GM19328 (cell line): ENCODE measurements around the gene SEC16B.

Experiments
- ATAC-seq: cut with Tn5 transposase; IDR thresholded peaks from one replicate; pipeline ENCODE4 v1.9.1; 2021; ENCODE audit warnings: mild to moderate bottlenecking, moderate library complexity; ENCODE audit not compliant: unreplicated experiment

The SEC16B gene

DNA sequence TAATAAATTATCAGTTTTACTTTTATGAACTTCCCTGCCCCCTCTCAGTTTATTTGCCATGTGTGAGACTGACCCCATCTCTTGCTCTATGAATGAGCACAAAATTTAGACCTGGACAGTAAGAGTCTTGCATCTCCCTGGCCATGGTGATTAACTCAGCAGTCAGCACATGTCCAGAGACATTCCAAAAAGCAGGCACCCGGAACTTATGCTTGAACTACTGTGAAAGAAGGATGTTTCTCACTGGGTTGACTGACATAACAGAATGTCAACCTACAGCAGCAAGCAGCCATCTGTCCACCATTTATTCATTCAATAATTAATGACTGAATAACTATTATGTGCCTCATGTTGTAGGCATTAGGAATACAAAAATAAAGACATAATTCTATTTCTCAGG lies 11.3 kb upstream of the SEC16B start:
- no peak for ATAC-seq

DNA sequence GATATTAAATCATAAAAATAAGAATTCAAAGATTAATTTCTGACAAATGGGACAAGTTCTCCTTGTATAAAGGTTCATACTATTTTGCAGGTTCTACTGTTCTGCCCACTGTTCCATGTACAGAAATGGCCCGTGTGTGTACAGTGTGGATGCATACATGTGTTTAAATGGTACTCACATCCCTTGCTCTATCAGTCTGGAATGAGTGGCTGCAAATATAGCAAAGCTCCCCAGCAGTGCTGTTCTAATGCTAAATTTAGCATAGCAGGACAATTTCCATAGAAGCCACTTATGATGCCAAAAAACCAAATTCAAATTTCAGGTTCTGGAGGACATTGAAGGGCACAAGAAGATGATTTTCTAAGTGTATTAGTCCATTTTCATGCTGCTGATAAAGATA lies 9.4 kb upstream of the SEC16B start:
- ATAC-seq = no peak

DNA sequence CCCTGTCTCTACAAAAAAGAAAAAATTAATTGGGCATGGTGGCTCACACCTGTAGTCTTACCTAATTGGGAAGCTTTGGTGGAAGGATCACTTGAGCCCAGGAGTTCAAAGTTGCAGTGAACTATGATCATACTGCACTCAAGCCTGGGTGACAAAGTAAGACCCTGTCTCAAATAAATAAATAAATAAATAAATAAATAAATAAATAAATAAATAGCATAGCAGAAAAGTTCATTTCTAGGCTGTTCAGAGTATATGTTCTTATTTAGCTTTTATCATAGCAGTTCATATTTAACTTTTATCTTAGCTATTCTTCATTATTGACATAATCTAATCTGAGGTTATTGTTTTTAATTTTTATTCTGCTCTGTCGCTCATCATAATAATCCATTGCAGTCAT lies 8.7 kb upstream of the SEC16B start:
- no peak for ATAC-seq

DNA sequence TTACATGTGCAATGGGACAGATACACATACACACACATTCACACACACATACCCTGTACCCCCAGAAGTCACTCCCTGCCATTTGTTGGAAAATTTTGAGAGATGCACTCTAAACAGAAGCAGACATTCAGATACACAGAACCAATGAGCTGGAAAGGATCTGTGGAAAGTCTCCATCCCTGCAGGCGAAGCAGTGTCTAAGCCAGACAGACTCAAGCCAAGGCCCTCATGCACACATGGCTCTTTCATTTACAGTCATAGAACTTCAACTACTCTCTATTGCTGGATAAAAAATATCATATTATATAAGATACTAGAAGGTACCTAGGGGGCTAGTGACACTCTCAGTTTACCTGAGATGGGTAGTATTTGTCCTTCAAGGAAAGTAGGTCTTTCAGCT lies 7.3 kb upstream of the SEC16B start:
- ATAC-seq = no peak

DNA sequence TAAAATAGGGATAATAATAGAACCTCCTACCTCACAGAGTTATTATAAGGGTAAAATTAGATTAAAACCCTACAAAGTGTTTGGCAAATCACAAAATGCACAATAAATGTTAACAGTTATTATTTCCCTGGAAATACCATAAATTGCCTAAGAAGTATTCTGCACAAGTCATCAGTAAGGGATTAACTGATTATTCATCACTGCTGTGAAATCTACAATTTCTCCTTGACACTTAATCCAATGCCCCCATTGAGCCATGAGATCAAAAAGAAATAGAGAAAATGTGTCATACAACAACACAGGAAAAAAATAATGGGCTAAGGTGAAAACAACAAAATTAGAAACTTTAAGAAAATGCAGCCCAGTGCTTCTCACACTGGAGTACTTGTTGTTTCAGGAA lies 6.7 kb upstream of the SEC16B start:
- ATAC-seq = no peak

DNA sequence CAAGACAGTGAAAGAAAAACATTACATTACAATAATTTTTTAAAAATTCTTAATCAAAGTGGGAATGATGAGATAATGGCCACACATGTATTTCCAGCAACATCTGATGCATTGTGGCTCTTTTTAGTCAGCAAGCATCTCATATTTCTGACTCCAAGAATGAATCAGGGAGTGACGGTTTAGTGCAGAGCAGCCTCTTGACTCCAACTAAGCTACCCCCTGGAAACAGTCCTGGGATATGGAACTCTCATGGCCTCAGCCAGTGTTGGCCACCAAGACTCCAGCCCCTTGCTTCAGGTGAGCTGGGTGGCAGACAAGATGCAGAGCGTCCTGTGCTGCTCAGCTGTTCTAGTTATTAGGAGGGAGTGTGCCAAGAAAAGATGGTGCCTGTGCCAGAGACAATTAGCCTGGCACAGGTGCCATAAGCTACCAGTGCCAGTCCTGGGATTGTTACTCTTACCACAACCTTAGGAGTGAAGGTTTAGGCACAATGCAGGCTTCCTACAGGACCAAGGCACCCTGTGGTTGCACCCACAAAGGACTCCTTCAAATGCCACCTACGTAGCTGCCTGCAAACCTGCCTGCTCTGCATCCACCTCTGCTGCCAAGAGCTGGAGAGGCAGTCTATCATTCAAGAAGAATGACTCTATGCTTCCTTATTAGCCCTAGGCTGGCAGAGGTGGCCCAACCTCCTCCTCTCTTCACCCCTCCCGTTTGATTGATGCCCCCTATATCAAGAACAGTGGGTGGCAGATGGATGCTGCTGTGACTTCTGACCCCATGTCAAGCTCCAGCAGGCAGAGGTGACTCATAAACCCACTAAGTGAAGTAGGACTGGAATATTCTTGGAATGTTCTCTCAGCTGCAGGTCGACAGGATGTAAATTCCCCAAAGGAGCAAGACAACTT lies 6.0 kb upstream of the SEC16B start:
- ATAC-seq = no peak

DNA sequence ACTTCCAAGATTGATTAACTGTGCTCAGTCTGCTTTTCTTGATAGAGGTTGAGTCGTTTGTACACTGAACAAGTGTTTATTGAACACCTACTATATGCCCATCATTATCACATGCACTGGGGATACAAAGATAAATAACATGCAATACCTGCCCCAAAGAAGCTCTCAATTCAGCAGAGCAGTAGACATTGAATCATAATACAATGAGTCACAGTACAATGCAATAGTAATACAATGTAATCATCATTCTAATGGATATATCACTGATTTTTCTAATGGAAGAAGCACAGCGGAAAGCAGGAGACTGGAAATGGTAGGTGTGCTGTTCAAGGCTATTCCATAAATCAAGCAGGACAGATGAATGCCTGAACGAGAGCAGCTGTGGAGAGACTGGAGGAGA lies 3.7 kb upstream of the SEC16B start:
- ATAC-seq = no peak

DNA sequence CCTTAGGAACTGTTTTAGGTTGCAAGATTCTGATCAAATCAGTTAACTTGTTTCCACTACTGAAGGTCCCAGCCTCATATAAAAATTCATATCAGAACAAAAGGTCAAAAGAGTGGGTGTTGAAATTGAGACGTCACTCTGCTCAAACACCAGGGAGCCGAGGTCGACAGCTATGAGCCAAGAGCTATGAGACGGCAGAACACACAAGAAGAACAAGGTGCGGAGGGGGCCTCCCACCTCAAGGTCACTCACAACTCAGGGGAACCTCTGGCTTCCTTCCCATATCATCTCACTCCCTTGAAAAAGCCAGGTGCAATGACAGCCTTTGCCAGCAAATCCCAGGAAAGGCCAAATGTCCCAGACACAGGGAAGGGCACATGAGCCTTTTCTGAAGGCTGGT lies 749 bp downstream of the SEC16B start:
- no peak for ATAC-seq

DNA sequence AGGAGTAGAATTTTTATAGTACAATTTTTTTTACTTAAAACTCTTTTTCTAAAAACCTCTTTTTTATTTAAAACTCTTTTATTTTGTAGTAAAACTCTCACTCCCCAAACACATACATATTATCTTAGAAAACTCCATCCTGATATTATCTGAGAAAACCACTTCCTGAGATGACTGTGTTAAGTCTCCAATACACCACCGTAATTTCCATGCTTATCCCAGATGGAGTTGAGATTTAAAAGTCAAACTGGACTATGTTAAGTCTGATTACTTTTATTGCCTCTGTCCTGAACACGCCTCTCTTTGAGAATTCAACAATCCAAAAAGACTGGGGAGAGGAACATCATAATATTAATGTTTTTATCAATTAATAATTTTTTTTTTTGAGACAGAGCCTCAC lies 3.7 kb downstream of the SEC16B start:
- ATAC-seq = no peak

DNA sequence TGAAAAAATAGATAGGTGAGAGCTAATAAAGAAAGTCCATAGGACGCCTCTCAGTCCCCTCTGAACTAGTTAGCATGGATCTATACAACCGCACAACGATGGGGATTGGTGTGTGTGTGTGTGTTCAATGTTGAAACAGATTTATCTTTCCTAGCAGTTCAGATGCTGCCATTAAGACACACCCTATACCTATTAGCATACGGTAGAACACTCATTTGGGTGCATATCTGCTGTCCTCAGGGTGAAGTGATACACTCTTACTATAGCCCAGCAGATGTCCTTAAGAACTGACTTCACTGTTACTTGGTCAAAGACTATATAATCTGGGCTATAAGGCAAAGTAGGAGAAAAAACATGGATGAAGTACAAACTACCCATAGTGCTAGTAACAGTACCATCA lies 4.6 kb downstream of the SEC16B start:
- no peak for ATAC-seq

DNA sequence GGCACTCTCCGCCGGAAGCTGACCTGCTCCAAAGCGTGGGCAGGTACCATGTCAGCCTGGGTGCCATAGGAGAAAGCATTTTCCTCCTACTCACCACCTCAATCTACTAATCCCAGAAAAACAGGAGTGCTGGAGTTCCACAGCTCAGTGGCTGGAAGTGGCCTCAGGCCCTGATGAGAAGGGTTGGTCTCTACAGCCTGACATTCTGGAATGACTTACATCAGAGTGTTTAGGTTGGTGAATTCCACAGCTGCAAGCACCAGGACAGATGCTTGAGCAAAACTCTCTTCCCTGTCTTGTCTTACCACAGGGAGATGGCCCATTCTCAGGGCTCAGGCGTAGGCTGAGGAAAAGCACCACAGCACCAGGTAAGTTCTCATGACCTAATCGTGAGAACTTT lies 5.5 kb downstream of the SEC16B start:
- ATAC-seq = no peak

DNA sequence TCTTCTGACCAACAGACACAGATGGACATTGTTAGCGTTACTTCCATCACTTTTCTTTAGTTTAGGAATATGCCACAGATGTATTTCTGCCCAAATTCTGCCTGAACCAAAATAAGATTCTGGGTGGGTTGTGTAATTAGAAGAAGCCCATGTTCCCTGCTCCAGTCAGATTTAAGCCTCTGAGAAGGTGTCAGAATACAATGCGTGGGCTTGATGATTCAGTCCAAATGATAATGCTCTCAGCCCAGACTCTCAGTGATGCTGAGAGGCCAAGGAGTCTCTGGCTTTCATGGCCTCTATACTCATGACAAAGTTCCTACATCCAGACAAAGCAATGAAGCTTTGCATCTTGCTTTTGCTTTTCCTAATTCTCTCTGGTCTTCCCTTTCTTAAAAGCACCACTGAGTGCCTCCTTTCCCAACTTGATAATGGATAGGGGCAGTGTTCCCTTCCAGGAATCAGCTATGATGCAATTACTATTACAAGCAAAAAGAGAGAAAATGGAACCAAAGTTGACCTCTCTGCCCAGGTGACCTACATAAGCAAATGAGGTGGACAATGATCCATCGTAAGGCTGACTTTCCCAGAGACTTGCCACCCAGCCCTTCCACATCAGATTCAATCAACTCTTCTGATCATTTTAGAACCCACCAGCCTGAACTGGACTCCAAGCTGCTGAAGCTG lies 8.8 kb downstream of the SEC16B start:
- no peak for ATAC-seq

DNA sequence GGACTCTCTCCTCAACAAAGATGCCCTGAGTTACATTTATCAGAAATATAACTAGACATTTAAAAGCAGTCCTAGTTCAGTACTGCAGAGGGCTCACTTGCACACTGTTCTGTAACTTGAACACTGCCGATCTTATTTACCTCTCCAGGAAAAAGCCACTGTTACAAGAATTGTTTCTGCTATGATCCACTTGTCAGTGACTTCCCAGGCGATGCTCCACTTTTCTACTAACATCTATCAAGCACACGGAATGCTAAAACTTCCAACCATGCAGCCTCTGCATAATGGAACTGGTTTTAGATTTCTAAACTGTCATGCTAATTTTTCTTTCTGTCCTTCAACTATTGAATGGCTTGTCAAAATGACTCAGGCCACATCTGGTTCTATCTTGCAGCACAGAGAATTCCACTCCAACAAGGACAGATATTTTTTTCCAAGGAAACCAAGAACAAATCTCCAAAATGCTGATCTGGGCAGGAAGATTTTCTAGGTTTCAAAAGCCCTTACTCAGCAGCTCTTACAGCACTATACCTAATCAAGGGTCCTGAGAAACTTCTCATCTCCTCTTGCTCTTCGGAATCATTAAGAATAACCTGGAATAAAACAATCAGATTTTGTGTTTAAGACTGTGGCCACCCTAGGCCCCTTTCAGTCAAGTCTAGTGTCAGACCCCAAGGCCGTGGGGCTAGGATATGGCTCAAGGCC lies 9.9 kb downstream of the SEC16B start:
- no peak for ATAC-seq

DNA sequence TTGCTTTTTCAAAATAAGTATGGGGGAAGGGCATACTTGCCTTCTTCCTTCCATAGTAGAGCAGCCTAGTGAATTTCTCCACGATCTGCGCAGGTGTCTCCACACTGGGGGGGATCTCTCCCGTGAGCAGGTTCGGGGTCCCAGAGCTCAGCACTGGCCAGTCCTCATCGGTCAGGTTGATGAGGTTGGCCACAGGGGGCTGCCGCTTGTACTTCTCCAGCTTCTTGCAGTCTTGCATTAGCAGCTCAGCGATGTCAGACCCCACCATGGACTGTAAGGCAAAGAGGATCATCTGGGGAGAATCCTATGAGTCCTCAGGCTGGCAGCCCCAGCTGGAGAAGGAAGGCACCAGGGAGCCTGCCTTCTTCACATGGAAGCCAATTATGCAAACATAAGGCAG lies 11.8 kb downstream of the SEC16B start:
- ATAC-seq = no peak

DNA sequence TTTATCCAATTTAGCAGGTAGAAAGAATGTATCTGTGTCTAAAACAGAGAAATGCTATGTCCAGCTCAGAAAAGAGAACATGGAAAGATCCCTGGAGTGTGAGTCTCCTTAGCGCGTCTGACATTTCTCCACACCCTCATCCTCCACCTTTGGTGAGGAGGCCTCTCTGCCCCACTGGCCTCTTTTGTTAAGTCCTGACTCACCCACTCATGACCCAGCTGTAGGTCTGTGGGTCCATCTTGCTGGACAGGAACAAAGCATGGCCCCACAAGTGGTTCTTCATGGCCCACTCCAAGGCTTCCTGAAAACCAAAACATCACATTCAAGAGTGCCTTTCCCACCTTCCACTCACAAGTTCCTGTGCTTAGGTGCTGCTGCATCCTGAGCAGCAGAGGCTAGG lies 15.8 kb downstream of the SEC16B start:
- ATAC-seq = no peak

DNA sequence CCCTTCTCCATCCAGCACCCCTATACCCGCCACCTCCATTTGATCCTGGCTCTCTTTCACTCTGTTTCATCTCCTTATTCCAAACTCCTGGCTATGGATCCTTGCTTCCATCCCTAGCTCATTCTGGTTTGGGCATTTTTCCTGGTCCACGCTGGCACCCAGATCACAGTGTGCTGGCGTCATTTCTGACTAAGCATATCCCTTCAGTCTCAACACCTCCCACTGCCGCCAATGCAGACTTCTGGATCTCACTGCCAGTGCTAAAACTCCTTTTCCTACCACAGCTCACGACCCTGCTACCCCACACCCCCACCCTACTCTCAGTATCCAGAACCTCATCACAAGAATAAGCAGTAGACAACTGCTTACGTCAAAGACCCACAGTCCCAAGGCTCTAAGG lies 16.3 kb downstream of the SEC16B start:
- ATAC-seq = no peak

DNA sequence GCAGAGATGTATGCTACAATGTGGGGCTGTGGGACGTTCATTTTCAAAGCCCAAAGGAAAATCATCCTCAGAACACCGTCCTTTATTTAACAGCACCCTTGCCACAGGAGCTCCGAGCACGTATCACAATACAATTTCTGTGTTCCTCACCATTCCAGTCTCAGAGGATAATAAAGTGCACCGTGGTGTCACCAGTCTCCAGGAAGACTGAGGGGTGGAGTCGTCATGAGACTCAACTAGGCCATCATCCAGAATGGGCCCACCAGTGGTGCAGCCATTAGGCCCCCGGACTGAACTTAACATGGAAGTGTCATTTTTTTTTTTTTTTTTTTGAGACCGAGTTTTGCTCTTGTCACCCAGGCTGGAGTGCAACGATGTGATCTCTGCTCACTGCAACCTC lies 17.2 kb downstream of the SEC16B start:
- no peak for ATAC-seq

DNA sequence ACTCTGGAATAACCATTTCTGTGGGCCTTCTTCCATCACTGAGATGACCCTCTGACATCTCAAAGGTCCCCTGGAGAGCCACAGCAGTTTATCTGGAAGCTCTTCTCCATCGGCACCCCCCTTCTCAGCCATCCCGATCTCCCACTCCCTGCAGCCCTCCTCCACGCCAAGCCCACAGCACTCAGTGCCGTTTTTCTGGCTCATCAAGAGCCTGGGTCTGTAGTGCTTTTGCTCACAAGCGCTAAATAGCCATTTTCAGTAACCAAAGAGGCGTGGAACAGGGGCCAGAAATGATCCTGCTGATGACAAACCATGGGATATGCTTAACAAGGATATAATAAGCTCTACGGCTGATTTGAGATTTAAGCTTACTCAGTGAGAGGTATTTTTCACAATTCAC lies 17.6 kb downstream of the SEC16B start:
- no peak for ATAC-seq

DNA sequence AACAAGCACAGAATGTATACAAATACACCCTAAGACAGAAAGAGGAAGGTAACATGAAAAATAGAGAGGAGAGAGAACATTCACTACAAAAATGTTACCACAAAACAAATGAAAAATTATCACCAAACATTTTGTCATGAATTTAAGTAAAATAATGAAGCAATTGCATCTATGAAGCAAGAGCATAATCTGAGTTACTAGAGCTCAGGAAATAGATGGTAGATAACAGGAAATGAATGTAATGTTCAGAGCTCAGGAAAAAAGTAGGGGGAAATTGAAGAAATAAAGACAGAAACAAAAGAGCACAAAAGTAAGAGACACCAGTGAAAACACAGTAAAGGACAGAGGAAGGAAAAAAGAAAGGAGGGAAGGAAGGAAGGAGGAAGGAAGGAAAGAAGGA lies 19.4 kb downstream of the SEC16B start:
- no peak for ATAC-seq

DNA sequence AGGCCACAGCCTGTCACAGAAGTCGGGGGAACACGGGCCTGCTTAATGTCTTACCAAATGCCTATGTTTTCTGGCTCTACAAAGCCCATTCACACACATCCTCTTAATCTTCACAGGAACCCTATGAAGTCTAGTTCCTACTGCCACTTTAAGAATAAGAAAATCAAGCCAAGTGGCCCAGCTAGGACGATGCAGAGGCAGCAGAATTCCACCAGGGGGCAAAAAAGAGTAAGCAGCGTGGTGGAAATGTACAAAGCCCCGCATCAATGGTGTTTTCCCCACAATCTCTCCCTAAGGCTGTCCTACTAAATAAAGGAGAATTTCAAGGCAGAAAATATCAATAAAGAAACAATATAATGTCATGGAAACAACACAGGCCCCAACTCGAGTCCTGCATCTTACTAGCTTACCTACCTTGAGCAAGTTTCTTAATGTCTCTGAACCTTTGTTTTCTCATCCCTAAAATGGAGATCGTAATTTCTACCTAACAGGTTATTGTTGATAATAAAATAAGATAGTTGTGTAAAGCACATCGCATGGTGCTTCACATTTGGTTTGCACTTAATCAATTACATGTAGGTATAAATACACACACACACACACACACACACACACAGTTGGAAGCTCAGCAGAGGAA lies 21.4 kb downstream of the SEC16B start:
- ATAC-seq = peak; percentile 65

DNA sequence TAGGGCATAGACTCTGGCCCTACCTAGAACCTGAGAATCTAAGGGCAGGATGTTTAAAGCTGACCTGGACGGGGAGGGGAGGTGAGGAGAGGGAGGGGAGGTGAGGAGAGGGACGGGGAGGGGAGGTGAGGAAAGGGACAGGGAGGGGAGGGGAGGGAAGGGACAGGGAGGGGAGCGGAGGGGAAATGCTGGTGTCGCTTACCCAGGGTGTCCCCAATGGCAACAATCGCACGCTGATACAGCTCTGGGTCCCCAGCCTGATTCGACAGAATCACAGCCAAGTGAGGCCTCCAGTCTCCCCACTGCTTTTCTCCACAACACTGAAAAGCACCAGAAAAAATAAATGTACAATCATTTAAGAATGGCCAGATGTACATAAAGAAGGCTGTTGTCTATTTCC lies 22.2 kb downstream of the SEC16B start:
- no peak for ATAC-seq
